GM23248 (cell line): ENCODE measurements around the gene TFB1M. TPM values are rescaled to one million over a fixed set of nuclear protein-coding genes. Genes with fewer than 3 reads are reported as not detected.

Source experiments
- DNase-seq: peaks from one replicate; pipeline ENCODE4 v3.0.0-alpha.2; 2015
- H2AFZ ChIP-seq: fragments of 200-600 bp; sonication (generic); 2 replicates; pipeline ENCODE4 v1.6.1; 2016; ENCODE audit warnings: antibody characterized with exemption
- H3F3A ChIP-seq: fragments of 200-600 bp; sonication (generic); 2 replicates; pipeline ENCODE4 v1.6.1; 2016; ENCODE audit warnings: mild to moderate bottlenecking, antibody characterized with exemption, mixed run types; ENCODE audit not compliant: insufficient read depth
- H3K27ac ChIP-seq: fragments of 200-600 bp; sonication (generic); 2 replicates; pipeline ENCODE4 v1.5.1; 2016; ENCODE audit warnings: mild to moderate bottlenecking
- H3K27me3 ChIP-seq: fragments of 200-600 bp; sonication (generic); replicated peaks from 2 replicates; pipeline ENCODE4 v1.6.1; 2016; ENCODE audit warnings: mild to moderate bottlenecking; ENCODE audit not compliant: insufficient read depth
- H3K36me3 ChIP-seq: fragments of 200-600 bp; sonication (generic); 2 replicates; pipeline ENCODE4 v1.6.1; 2016; ENCODE audit warnings: low read depth, mild to moderate bottlenecking
- H3K4me1 ChIP-seq: fragments of 200-600 bp; sonication (generic); 2 replicates; pipeline ENCODE4 v1.6.1; 2016; ENCODE audit warnings: mild to moderate bottlenecking; ENCODE audit not compliant: insufficient read depth
- H3K4me2 ChIP-seq: fragments of 200-600 bp; sonication (generic); one replicate; pipeline ENCODE4 v1.6.1; 2016; ENCODE audit warnings: mild to moderate bottlenecking; ENCODE audit not compliant: unreplicated experiment
- H3K4me3 ChIP-seq: fragments of 200-600 bp; sonication (generic); 2 replicates; pipeline ENCODE4 v1.5.1; 2016; ENCODE audit warnings: mild to moderate bottlenecking
- H3K79me2 ChIP-seq: fragments of 200-600 bp; sonication (generic); 2 replicates; pipeline ENCODE4 v1.6.1; 2016; ENCODE audit warnings: mild to moderate bottlenecking; ENCODE audit not compliant: insufficient read depth
- H3K9ac ChIP-seq: fragments of 200-600 bp; sonication (generic); 2 replicates; pipeline ENCODE4 v1.6.1; 2016; ENCODE audit warnings: mild to moderate bottlenecking
- H3K9me2 ChIP-seq: fragments of 200-600 bp; sonication (generic); 2 replicates; pipeline ENCODE4 v1.6.1; 2016; ENCODE audit warnings: mixed run types, mild to moderate bottlenecking, moderate library complexity; ENCODE audit not compliant: insufficient read depth
- H3K9me3 ChIP-seq: fragments of 200-600 bp; sonication (generic); one replicate; pipeline ENCODE4 v1.6.1; 2017; ENCODE audit warnings: low read depth
- H4K20me1 ChIP-seq: fragments of 200-600 bp; sonication (generic); 2 replicates; pipeline ENCODE4 v1.6.0; 2016; ENCODE audit not compliant: insufficient read depth
- EZH2 ChIP-seq: fragments of 200-600 bp; sonication (generic); IDR thresholded peaks from 2 replicates; pipeline ENCODE4 v1.6.1; 2018; ENCODE audit warnings: antibody characterized with exemption, mild to moderate bottlenecking; ENCODE audit not compliant: insufficient read depth, poor library complexity, severe bottlenecking
- EZH2phosphoT487 ChIP-seq: fragments of 200-600 bp; sonication (generic); IDR thresholded peaks from 2 replicates; pipeline ENCODE4 v1.6.1; 2018; ENCODE audit warnings: antibody characterized with exemption, moderate library complexity, mild to moderate bottlenecking, low read depth; ENCODE audit not compliant: insufficient read depth
- WGBS, 2 experiments: methylation state at CpG; one replicate each; pipeline ENCODE4 v1.1.6; 2015 to 2017; ENCODE audit warnings: low lambda C conversion rate in 2 of 2, low coverage in 1 of 2; ENCODE audit errors: missing lambda C conversion rate in 2 of 2; 5-methylcytosine and 5-hydroxymethylcytosine counted together
- in situ Hi-C: fragments of 300-500 bp; cut with MboI; formaldehyde crosslinking; loops from 2 replicates; pipeline ENCODE4 v1.15.0; 2020
- polyA plus RNA-seq: library from polyadenylated mRNA; unstranded; fragments of >200 nt; fragmentation: Nextera tagmentation; extraction: Ambion mirVana; gene quantifications from 2 replicates; pipeline ENCODE4 v1.2.1, GENCODE V29; 2016
- total RNA-seq: library from RNA; depleted of rRNA; stranded (reverse); fragments of >200 nt; shearing (Covaris generic); gene quantifications from 2 replicates; pipeline ENCODE4 v1.2.3, GENCODE V29; 2014

TFB1M gene
- total and polyA plus RNA-seq, 2 experiments from 2014 or later, result 9.0 to 14.0 TPM

DNA sequence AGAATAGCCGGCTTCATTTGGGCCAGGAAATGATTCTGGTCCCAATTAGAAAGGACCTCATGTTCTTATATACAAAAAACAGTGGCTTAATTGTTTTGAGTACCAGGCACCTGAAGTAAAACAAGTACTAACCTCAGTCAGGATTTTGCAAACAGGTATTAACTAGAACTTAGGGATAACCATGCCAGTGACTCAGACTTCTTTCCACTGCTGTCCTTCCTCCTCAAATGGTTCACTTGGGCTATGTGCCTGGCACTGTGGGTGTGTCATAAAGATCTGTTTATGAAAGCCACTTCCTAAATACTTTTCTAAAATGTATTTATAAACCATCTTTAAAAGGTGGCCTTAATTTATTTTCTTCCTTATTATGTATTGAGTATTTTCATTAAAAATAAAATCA is 39.8 kb downstream of the TFB1M start:
- no peak overlapping the region for H3K9ac ChIP-seq
- no peaks in the 10 kb centered on the region for H3K79me2 ChIP-seq
- no peaks in the 10 kb centered on the region for H3K36me3 ChIP-seq
- H4K20me1 ChIP-seq, result no peaks in the 10 kb centered on the region
- 0 out of 2 replicates have a peak overlapping the region, but pooled peaks have one; percentile 4 for H3K27ac ChIP-seq
- peaks cover 13% of the 10 kb centered on the region for H3F3A ChIP-seq
- DNase-seq, result peak; percentile 64
- H3K4me2 ChIP-seq, result no peak overlapping the region
- H3K9me3 ChIP-seq, result no peaks in the 10 kb centered on the region
- TF ChIP-seq EZH2phosphoT487 (no peak), EZH2 (no peak)
- no peak overlapping the region for H2AFZ ChIP-seq
- in situ Hi-C loops, result no loop called here
- peaks cover 32% of the 10 kb centered on the region for H3K4me1 ChIP-seq
- H3K27me3 ChIP-seq, result no peaks in the 10 kb centered on the region
- no peak overlapping the region for H3K4me3 ChIP-seq
- WGBS, 2 experiments, result 27 to 31% methylated on average over 1 of the region's 1 CpG
- no peaks in the 10 kb centered on the region for H3K9me2 ChIP-seq

DNA sequence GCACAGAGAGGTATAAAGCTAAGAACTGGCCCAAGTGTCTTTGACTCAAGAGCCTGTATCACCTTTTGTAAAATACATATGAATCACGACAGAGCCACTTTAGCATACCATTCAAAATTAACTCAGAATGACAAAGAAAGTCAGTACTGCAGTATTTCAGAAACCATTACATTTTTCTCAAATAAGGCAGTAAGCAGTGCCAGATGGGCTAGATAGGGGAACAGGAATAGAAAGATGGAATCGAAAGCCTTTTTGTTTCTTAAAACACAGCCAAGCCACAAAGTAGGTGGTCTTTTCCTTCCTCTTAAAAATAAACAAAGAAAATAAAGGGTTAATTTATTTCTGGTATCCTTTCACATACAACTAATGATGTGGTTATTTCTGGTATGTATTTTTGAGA is 40.2 kb downstream of the TFB1M start:
- TF ChIP-seq EZH2phosphoT487, result no peak
- no peak for TF ChIP-seq EZH2
- no peak overlapping the region for H3K4me2 ChIP-seq
- H3K9me2 ChIP-seq, result no peaks in the 10 kb centered on the region
- 66 to 70% methylated on average over 2 of the region's 2 CpGs for WGBS, 2 experiments
- no peaks in the 10 kb centered on the region for H3K9me3 ChIP-seq
- H3K27ac ChIP-seq, result 0 out of 2 replicates have a peak overlapping the region, but pooled peaks have one; percentile 4
- no peak overlapping the region for H3K9ac ChIP-seq
- DNase-seq, result peak; percentile 12
- no peak overlapping the region for H2AFZ ChIP-seq
- no peaks in the 10 kb centered on the region for H3K36me3 ChIP-seq
- no peaks in the 10 kb centered on the region for H3K79me2 ChIP-seq
- H3K4me3 ChIP-seq, result no peak overlapping the region
- H3K27me3 ChIP-seq, result no peaks in the 10 kb centered on the region
- H4K20me1 ChIP-seq, result no peaks in the 10 kb centered on the region
- H3F3A ChIP-seq, result peaks cover 13% of the 10 kb centered on the region
- H3K4me1 ChIP-seq, result peaks cover 32% of the 10 kb centered on the region
- in situ Hi-C loops, result no loop called here

DNA sequence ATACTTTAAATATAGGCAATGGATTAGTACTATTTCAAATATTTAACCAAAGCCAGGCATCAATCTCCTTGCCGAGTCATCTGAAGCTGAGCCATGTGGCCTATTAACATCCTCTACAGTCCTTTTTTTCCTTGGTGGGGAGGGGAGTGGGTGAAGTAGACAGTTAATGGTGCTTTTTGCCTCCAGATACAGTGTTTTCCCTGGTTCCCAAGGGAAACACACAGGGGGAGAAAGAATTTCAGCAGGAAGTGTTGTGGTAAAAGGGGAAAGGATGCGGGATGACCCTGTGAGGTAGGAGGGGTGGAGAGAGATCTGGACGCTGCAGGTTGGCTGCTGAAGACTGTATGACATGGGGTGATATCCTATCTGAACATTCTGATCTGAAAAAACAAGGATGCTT is 40.9 kb downstream of the TFB1M start:
- H4K20me1 ChIP-seq, result no peaks in the 10 kb centered on the region
- no peaks in the 10 kb centered on the region for H3K9me3 ChIP-seq
- in situ Hi-C loops, result no loop called here
- peak; percentile 37 for DNase-seq
- no peak overlapping the region for H2AFZ ChIP-seq
- H3K4me3 ChIP-seq, result no peak overlapping the region
- peaks cover 32% of the 10 kb centered on the region for H3K4me1 ChIP-seq
- 60 to 66% methylated on average over 3 of the region's 3 CpGs for WGBS, 2 experiments
- no peaks in the 10 kb centered on the region for H3K79me2 ChIP-seq
- TF ChIP-seq EZH2, result no peak
- TF ChIP-seq EZH2phosphoT487, result no peak
- H3F3A ChIP-seq, result peaks cover 13% of the 10 kb centered on the region
- H3K4me2 ChIP-seq, result peak overlapping the region; percentile 43
- H3K9me2 ChIP-seq, result no peaks in the 10 kb centered on the region
- no peaks in the 10 kb centered on the region for H3K36me3 ChIP-seq
- peak overlapping the region; percentile 9; the same call in 1 of the 2 replicates for H3K27ac ChIP-seq
- H3K9ac ChIP-seq, result no peak overlapping the region
- no peaks in the 10 kb centered on the region for H3K27me3 ChIP-seq

DNA sequence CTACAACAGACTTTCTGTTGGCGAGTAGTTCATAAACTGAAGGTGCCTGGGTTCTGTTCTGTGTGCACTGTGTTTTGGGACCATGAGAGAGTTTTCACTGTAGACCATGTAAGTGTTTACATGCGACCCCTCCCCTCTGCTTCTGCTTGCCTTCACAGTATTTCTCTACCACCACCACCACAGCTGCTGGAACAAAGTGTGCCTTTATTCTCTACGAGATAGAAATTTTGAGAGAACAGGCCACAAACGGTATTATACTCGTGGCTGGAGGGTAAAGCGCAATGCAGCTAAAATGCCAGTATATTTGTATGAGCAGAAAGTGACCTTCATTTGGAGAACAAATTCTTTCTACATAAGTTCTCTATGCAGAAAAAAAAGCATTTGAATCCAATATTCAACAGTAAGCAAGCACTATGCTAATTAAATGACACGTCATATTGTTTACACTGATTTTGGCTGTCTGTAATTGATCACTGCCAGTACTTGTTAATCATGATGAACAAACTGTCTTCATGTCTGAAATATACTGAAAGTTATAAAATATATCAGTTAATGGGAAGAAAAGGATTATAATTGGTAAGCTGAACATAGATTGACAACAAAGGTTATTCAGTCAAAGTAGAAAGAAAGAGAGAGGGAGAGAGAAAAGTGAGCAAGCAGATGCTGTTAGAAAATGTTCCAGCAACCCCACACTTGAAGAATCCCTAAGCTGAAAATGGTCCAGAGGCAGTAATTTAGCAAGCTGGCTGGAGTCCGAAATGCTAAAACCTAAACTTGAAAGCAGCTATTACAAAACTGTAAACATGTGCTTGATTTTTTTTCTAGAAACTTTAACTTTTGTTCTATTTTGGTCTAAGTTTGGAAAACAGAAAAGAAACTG is 41.7 kb downstream of the TFB1M start:
- Histone ChIP-seq H3K4me1 (peaks cover 32% of the 10 kb centered on the region), H3K9me3 (no peaks in the 10 kb centered on the region), H4K20me1 (no peaks in the 10 kb centered on the region), H3K4me2 (peak overlapping the region; percentile 43), H3K4me3 (no peak overlapping the region), H3K9ac (no peak overlapping the region), H2AFZ (no peak overlapping the region), H3K79me2 (no peaks in the 10 kb centered on the region), H3K27ac (peak overlapping the region; percentile 9; the same call in 1 of the 2 replicates), H3K9me2 (no peaks in the 10 kb centered on the region), H3K27me3 (no peaks in the 10 kb centered on the region), H3F3A (peaks cover 13% of the 10 kb centered on the region), H3K36me3 (no peaks in the 10 kb centered on the region)
- peak; percentile 34 for DNase-seq
- in situ Hi-C loops, result no loop called here
- TF ChIP-seq EZH2 (no peak), EZH2phosphoT487 (no peak)
- WGBS, 2 experiments, result 59 to 60% methylated on average over 8 of the region's 8 CpGs
